Left lung (tissue), 10 donors: ENCODE results near the gene DIO1. TPM values are rescaled to one million over a fixed set of nuclear protein-coding genes. Genes with fewer than 3 reads are reported as not detected.
"Not testable (repeated sequence)": the region's sequence is repeated elsewhere in the genome, so short reads cannot be mapped to it uniquely, and the experiment has no call there.

Source experiments
- ATAC-seq: fragments of 200-7000 bp; cut with Tn5 transposase; one replicate; pipeline ENCODE4 v1.9.1; 2020; ENCODE audit warnings: moderate library complexity
- DNase-seq, 4 donors: peaks; one replicate each; pipeline ENCODE4 v3.0.0-alpha.2; 2013 to 2020
- H3K27ac ChIP-seq, 2 donors: fragments of 200-600 bp; sonication (generic) in 1 of 2; one replicate each; pipeline versions ENCODE4 v1.5.0 to v1.8.0; 2020 to 2021
- H3K27me3 ChIP-seq, 2 donors: fragments of 200-600 bp; sonication (generic) in 1 of 2; one replicate each; pipeline versions ENCODE4 v1.5.0 to v1.8.0; 2020 to 2021
- H3K36me3 ChIP-seq, 2 donors: fragments of 200-600 bp; sonication (generic) in 1 of 2; one replicate each; pipeline versions ENCODE4 v1.5.0 to v1.8.0; 2020 to 2021
- H3K4me1 ChIP-seq, 2 donors: fragments of 200-600 bp; one replicate each; pipeline ENCODE4 v1.8.0; 2021
- H3K4me3 ChIP-seq, 2 donors: fragments of 200-600 bp; sonication (generic) in 1 of 2; one replicate each; pipeline versions ENCODE4 v1.5.0 to v1.8.0; 2020 to 2021; ENCODE audit warnings: mild to moderate bottlenecking in 1 of 2
- H3K9me3 ChIP-seq, 2 donors: fragments of 200-600 bp; sonication (generic) in 1 of 2; one replicate each; pipeline versions ENCODE4 v1.5.0 to v1.8.0; 2020 to 2021
- intact Hi-C, 2 donors: fragments of 100-400 bp; cut with DNase I; formaldehyde crosslinking; loops; one replicate each; pipeline versions ENCODE4 v1.11.2 to v1.14.2; 2022
- polyA plus RNA-seq, 6 donors: library from polyadenylated mRNA; unstranded; fragments of 120-200 nt; gene quantifications; one replicate each; pipeline ENCODE4 v1.2.1, GENCODE V29; 2013; ENCODE audit not compliant: insufficient read length in 6 of 6
- total RNA-seq, 2 donors: library from RNA; stranded (reverse); fragmentation: NEBNext Ultra II Directional; extraction: Animal tissue kit (Norgen Biotek cat#: 25700); gene quantifications; one replicate each; pipeline ENCODE4 v1.2.1, GENCODE V29; 2021
- TF ChIP-seq, protein P1 (sequence below), 2 donors: fragments of 200-600 bp; sonication (generic) in 1 of 2; IDR thresholded peaks; one replicate each; pipeline versions ENCODE4 v1.5.0 to v1.8.0; 2021; ENCODE audit warnings: antibody characterized with exemption in 2 of 2
- donor health status: DM: no; HTN: yes; CAD: no.
- donor health status: DM: no; HTN: no; CAD: no.

DIO1 gene
- total and polyA plus RNA-seq, 8 donors, result 0.51 to 1.2 (median 0.85) TPM; not detected in 1

DNA sequence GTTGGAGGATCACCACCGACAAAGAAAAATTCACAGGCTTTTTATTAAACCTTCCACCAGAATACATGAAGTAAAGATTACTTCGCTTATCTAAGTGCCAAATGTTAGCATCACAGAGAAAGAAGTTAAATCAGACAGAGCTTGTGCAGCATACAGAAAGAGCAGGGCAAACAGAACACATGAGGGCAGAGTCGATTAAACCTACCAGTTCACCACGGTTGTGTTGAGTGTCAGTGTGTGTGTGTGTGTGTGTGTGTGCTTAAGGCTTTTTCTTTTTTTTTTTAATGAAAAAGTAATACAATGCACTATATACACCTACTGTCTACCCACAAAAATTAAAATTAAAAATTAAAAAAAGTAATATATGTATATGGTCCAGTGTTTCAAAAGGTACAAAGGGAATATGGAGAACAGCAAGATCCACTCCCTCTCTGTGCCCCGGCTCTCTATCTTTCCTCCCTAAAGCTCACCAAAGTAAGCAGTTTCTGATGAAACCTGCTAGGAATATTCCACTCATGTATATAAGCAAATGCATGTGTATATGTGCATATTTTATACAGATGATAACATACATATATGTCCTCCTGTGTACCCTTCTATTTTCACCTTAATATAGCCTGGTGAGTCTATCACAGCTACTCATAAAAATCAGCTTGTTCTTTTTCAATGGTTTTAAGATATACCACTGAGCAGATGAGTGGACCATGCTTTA lies 22.1 kb upstream of the DIO1 start:
- ATAC-seq (no peak), DNase-seq (no peak)
- intact Hi-C loops, result no loop called here
- TF ChIP-seq, protein P1, sequence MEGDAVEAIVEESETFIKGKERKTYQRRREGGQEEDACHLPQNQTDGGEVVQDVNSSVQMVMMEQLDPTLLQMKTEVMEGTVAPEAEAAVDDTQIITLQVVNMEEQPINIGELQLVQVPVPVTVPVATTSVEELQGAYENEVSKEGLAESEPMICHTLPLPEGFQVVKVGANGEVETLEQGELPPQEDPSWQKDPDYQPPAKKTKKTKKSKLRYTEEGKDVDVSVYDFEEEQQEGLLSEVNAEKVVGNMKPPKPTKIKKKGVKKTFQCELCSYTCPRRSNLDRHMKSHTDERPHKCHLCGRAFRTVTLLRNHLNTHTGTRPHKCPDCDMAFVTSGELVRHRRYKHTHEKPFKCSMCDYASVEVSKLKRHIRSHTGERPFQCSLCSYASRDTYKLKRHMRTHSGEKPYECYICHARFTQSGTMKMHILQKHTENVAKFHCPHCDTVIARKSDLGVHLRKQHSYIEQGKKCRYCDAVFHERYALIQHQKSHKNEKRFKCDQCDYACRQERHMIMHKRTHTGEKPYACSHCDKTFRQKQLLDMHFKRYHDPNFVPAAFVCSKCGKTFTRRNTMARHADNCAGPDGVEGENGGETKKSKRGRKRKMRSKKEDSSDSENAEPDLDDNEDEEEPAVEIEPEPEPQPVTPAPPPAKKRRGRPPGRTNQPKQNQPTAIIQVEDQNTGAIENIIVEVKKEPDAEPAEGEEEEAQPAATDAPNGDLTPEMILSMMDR (IDR thresholded peaks at IDR 0.05), result no peak
- Histone ChIP-seq H3K9me3 (no peaks in the 10 kb centered on the region), H3K4me3 (no peak overlapping the region), H3K4me1 (no peaks in the 10 kb centered on the region), H3K27me3 (no peaks in the 10 kb centered on the region), H3K36me3 (peaks cover 0 to 98% of the 10 kb centered on the region in 2 donors), H3K27ac (no peak overlapping the region)

DNA sequence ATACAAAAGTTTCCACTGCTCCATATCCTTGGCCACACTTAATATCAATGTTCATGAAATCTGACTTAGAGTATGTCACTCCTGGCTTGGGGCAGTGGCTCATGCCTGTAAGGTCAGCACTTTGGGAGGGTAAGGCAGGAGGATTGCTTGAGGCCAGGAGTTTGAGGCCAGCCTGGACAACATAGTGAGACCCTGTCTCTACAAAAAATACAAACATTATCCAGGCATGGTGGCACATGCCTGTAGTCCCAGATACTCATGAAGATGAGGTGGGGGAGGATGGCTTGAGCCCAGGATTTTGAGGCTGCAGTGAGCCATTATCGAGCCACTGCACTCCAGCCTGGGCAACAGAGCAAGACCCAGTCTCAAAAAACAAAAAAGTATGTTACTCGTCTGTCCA lies 18.8 kb upstream of the DIO1 start:
- DNase-seq, H3K27ac ChIP-seq, H3K4me1 ChIP-seq, H3K27me3 ChIP-seq, H3K9me3 ChIP-seq, ATAC-seq, H3K4me3 ChIP-seq: not testable (repeated sequence)
- H3K36me3 ChIP-seq, result peaks cover 0 to 96% of the 10 kb centered on the region in 2 donors
- intact Hi-C loops, result loop anchor here in 1 of 2 donors (5.0 kb wide), 1 partner anchor 72 kb away; the partner anchor contains the start of genes IFT25 and LRRC42

DNA sequence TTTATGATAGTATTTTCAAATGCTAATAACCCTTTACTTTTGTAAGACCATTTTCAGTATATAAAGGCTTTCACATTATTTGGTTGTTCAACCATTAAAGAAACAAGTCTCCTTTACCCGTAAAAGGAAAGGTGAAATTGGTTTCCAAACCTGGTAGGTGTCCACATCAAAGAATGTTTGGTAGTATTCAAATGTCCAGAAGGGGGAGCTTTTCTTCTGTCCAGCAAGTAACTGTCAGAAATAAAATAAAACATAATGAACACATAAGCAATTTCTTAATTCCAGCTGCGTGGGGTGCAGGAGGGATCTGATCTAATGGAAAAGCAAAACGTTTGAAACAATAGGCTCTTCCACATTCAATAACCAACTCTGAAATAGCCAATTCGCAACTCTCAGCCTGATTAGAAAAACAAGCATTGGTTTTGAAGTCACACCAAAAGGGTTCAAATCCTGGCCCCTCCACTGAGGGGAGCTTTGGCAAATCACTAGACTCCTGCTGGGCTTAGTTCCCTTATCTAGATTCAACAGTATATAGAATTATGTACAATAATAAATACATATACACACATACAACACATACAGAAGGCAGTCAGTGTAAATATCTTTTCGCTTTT lies 15.4 kb upstream of the DIO1 start:
- ATAC-seq, result peak; percentile 60
- Histone ChIP-seq H3K4me1 (no peaks in the 10 kb centered on the region), H3K27ac (no peak overlapping the region), H3K27me3 (no peaks in the 10 kb centered on the region), H3K36me3 (peaks cover 0 to 90% of the 10 kb centered on the region in 2 donors), H3K4me3 (no peak overlapping the region), H3K9me3 (no peaks in the 10 kb centered on the region)
- intact Hi-C loops, result loop anchor here in 1 of 2 donors (5.0 kb wide), 1 partner anchor 69 kb away; the partner anchor contains the start of genes IFT25 and LRRC42
- DNase-seq, result peak in 2 of 4 donors; percentile 25 to 48
- TF ChIP-seq, protein P1 (IDR thresholded peaks at IDR 0.05), result peak; percentile 45 to 54

DNA sequence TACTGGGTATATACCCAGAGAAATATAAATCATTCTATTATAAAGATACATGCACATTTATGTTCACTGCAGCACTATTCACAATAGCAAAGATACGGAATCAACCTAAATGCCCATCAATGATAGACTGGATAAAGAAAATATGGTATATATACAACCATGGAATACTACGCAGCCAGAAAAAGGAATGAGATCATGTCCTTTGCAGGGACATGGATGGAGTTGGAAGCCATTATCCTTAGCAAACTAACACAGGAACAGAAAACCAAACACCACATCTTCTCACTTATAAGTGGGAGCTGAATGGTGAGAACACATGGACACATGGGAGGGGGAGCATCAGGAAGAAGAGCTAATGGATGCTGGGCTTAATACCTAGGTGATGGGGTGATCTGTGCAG lies 12.1 kb upstream of the DIO1 start:
- ATAC-seq, DNase-seq: not testable (repeated sequence)
- peaks cover 0 to 74% of the 10 kb centered on the region in 2 donors for H3K36me3 ChIP-seq

DNA sequence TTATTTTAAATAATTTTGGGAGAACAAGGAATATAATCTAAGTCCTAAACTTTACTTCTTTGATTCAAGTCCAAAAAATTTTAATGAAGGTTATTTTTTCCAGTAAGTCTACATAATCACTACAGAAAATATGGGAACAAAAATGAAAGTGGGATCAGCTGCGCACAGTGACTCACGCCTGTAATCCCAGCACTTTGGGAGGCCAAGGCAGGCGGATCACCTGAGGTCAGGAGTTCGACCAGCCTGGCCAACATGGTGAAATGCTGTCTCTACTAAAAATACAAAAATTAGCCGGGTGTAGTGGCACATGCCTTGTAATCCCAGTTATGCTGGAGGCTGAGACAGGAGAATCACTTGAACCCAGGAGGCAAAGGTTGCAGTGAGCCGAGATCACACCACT lies 10.4 kb upstream of the DIO1 start:
- H3K4me3 ChIP-seq, ATAC-seq, H3K27ac ChIP-seq, H3K4me1 ChIP-seq, DNase-seq, intact Hi-C loops, H3K9me3 ChIP-seq, H3K27me3 ChIP-seq: not testable (repeated sequence)
- peaks cover 0 to 66% of the 10 kb centered on the region in 2 donors for H3K36me3 ChIP-seq

More for the DNA sequence above, 12.1 kb upstream of the DIO1 start:
- H3K4me1 ChIP-seq, intact Hi-C loops, H3K27me3 ChIP-seq, H3K27ac ChIP-seq, H3K9me3 ChIP-seq, H3K4me3 ChIP-seq: not testable (repeated sequence)

DNA sequence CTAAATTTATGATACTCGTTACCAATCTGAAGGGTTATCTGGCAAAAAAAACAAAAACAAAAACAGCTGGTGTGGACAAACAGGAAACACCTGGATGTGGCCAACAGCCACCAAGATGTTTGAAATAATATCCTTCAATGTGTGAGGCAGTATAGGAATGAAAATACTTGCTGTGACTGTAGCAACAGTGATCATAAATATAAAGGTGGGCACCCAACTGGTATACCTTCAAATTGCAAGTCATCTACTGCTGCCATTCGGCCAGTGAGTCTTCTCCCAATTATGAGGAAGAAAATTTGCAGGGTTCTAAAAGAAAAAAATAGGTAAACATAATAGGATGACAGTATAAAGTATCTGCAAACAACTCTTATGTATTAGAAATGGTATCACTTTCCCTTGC lies 5.3 kb upstream of the DIO1 start:
- intact Hi-C loops, result no loop called here
- DNase-seq (no peak), ATAC-seq (no peak)
- Histone ChIP-seq H3K4me3 (peak overlapping the region in 1 of 2 donors; percentile 97), H3K36me3 (peaks cover 0 to 24% of the 10 kb centered on the region in 2 donors), H3K4me1 (peaks cover 0 to 41% of the 10 kb centered on the region in 2 donors), H3K9me3 (no peaks in the 10 kb centered on the region), H3K27ac (peak overlapping the region in 1 of 2 donors; percentile 86), H3K27me3 (no peaks in the 10 kb centered on the region)
- TF ChIP-seq, protein P1 (IDR thresholded peaks at IDR 0.05), result no peak
